Smooth muscle cell (in vitro differentiated cells): ENCODE measurements around the gene PRMT3. TPM values are rescaled to one million over a fixed set of nuclear protein-coding genes. Genes with fewer than 3 reads are reported as not detected.

Experiments
- DNase-seq: peaks from one replicate; lab custom pipeline; 2025; ENCODE audit not compliant: unreplicated experiment; lab: John Stamatoyannopoulos, UW
- H2AFZ ChIP-seq: fragments of 200-600 bp; sonication (generic); 2 replicates; pipeline ENCODE4 v1.6.0; 2016; ENCODE audit warnings: antibody characterized with exemption, low read depth, mild to moderate bottlenecking
- H3F3A ChIP-seq: fragments of 200-600 bp; sonication (generic); 2 replicates; pipeline ENCODE4 v1.6.0; 2017; ENCODE audit warnings: antibody characterized with exemption, low read depth
- H3K27ac ChIP-seq: fragments of 200-600 bp; sonication (generic); 2 replicates; pipeline ENCODE4 v1.5.1; 2016; ENCODE audit warnings: low read depth, mild to moderate bottlenecking
- H3K27me3 ChIP-seq: fragments of 200-600 bp; sonication (generic); 2 replicates; pipeline ENCODE4 v1.6.1; 2016; ENCODE audit warnings: low read depth, mild to moderate bottlenecking
- H3K36me3 ChIP-seq: fragments of 200-600 bp; sonication (generic); 2 replicates; pipeline ENCODE4 v1.5.1; 2016; ENCODE audit warnings: low read depth
- H3K4me1 ChIP-seq: fragments of 200-600 bp; sonication (generic); 2 replicates; pipeline ENCODE4 v1.5.1; 2016; ENCODE audit warnings: low read depth
- H3K4me2 ChIP-seq: fragments of 200-600 bp; sonication (generic); 2 replicates; pipeline ENCODE4 v1.6.0; 2016; ENCODE audit warnings: mild to moderate bottlenecking
- H3K4me3 ChIP-seq: fragments of 200-600 bp; sonication (generic); 2 replicates; pipeline ENCODE4 v1.5.1; 2016; ENCODE audit warnings: mild to moderate bottlenecking
- H3K79me2 ChIP-seq: fragments of 200-600 bp; sonication (generic); 2 replicates; pipeline ENCODE4 v1.6.0; 2016; ENCODE audit warnings: low read depth, mild to moderate bottlenecking
- H3K9ac ChIP-seq: fragments of 200-600 bp; sonication (generic); 2 replicates; pipeline ENCODE4 v1.6.0; 2016; ENCODE audit warnings: low read depth
- H3K9me3 ChIP-seq: fragments of 200-600 bp; sonication (generic); replicated peaks from 2 replicates; pipeline ENCODE4 v1.5.1; 2016; ENCODE audit warnings: low read depth
- H4K20me1 ChIP-seq: fragments of 200-600 bp; sonication (generic); 2 replicates; pipeline ENCODE4 v1.6.0; 2016; ENCODE audit warnings: low read depth
- CTCF ChIP-seq: fragments of 200-600 bp; sonication (generic); IDR thresholded peaks from 2 replicates; pipeline ENCODE4 v1.5.1; 2017; ENCODE audit warnings: borderline replicate concordance, mild to moderate bottlenecking, antibody characterized with exemption; ENCODE audit not compliant: insufficient read depth, poor library complexity, severe bottlenecking
- WGBS: methylation state at CpG from one replicate; pipeline ENCODE4 v1.1.7; 2016; ENCODE audit warnings: low lambda C conversion rate; 5-methylcytosine and 5-hydroxymethylcytosine counted together
- polyA plus RNA-seq: library from polyadenylated mRNA; unstranded; fragments of >200 nt; fragmentation: Nextera tagmentation; extraction: Ambion mirVana; gene quantifications from 2 replicates; pipeline ENCODE4 v1.2.1, GENCODE V29; 2016
- total RNA-seq: library from RNA; depleted of rRNA; stranded (reverse); fragments of >200 nt; gene quantifications from 2 replicates; pipeline ENCODE4 v1.2.3, GENCODE V29; 2014

PRMT3 gene
- total and polyA plus RNA-seq, 2 experiments from 2014 or later, result 8.1 to 13.4 TPM

DNA sequence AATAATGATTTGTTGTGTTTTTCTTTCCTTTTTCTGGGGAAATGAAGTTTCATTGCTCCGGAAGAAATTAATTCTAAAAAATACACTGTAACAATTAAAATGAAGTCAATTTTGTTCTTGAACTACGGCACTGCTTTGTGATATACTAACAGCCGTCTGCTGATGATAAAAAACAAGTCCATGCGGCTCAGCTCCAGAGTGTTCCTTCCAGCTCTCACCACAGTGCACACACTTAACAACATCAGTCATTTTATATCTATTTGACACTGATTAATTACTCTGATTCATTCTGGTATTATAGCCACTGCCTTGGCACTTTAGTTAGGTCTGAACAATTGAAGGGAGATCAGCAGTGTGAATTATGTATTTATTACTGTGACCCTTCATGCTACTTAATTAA is 114.5 kb downstream of the PRMT3 start:
- no peak overlapping the region for H3K4me2 ChIP-seq
- no peak for TF ChIP-seq CTCF
- H3K9ac ChIP-seq, result no peak overlapping the region
- no peak overlapping the region for H2AFZ ChIP-seq
- WGBS, result 83% methylated on average over 4 of the region's 4 CpGs
- H4K20me1 ChIP-seq, result no peaks in the 10 kb centered on the region
- no peaks in the 10 kb centered on the region for H3K4me1 ChIP-seq
- H3K79me2 ChIP-seq, result no peaks in the 10 kb centered on the region
- no peaks in the 10 kb centered on the region for H3K9me3 ChIP-seq
- H3F3A ChIP-seq, result no peaks in the 10 kb centered on the region
- H3K27ac ChIP-seq, result no peak overlapping the region
- no peaks in the 10 kb centered on the region for H3K36me3 ChIP-seq
- no peak for DNase-seq
- H3K4me3 ChIP-seq, result no peak overlapping the region
- H3K27me3 ChIP-seq, result no peaks in the 10 kb centered on the region

DNA sequence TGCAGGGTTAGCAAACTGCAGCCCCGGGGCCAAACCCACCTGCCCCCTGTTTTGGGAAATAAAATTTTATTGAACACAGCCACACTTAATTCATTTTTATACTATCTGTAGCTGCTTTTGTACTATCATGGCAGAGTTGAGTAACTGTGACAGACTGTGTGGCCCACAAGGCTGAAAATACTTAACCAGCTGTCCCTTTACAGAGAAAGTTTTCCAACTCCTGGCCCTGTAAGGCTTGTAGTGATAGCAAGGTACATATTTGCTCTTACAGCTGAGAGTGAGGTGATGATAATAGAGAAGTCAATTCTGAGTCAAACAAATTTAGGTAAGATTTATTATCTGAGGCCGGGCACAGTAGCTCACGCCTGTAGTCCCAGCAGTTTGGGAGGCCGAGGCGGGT is 124.5 kb downstream of the PRMT3 start:
- H3K27me3 ChIP-seq, result no peaks in the 10 kb centered on the region
- DNase-seq, result no peak
- no peaks in the 10 kb centered on the region for H3F3A ChIP-seq
- 95% methylated on average over 5 of the region's 5 CpGs for WGBS
- H3K36me3 ChIP-seq, result no peaks in the 10 kb centered on the region
- no peak overlapping the region for H3K27ac ChIP-seq
- no peaks in the 10 kb centered on the region for H3K79me2 ChIP-seq
- H3K9me3 ChIP-seq, result no peaks in the 10 kb centered on the region
- no peak overlapping the region for H3K9ac ChIP-seq
- H3K4me2 ChIP-seq, result no peak overlapping the region
- no peaks in the 10 kb centered on the region for H3K4me1 ChIP-seq
- no peak for TF ChIP-seq CTCF
- no peak overlapping the region for H2AFZ ChIP-seq
- no peak overlapping the region for H3K4me3 ChIP-seq
- no peaks in the 10 kb centered on the region for H4K20me1 ChIP-seq

DNA sequence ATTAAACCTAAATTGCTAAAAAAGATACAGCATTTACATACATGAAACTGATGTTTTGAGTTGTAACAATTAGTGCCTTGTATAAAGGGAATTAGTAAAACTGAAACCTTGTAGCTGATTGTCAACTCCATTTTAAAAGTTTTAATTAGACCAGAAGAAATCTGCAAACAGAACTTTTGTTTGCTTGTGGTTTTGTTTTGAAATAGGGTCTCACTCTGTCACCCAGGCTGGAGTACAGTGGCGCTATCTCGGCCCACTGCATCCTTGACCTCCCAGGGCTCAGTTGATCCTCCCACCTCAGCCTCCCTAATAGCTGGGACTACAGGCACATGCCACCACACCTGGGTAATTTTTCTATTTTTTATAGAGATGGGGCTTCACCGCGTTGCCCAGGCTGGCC is 125.4 kb downstream of the PRMT3 start:
- H4K20me1 ChIP-seq, result no peaks in the 10 kb centered on the region
- TF ChIP-seq CTCF, result no peak

DNA sequence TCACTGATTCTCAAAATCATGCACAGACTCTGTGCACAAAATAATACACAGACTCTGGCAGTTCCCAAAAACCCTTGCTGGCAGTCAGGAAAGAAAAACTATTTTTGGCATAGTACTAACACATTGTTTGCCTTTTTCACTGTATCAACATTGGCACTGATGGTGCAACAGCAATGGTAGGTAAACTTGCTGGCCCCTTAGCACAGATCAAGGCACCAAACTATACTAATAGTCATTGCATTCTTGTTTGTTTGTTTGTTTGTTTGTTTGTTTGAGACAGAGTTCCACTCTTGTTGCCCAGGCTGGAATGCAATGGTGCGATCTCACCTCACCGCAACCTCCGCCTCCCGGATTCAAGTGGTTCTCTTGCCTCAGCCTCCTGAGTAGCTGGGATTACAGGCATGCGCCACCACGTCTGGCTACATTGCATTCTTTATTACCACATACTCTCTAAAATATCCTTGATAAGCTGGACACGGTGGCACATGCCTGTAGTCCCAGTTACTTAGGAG is 130.9 kb downstream of the PRMT3 start:
- H2AFZ ChIP-seq, result no peak overlapping the region
- no peak for DNase-seq
- H3K36me3 ChIP-seq, result no peaks in the 10 kb centered on the region
- no peaks in the 10 kb centered on the region for H4K20me1 ChIP-seq
- no peaks in the 10 kb centered on the region for H3F3A ChIP-seq
- TF ChIP-seq CTCF, result no peak
- H3K27me3 ChIP-seq, result no peaks in the 10 kb centered on the region
- no peaks in the 10 kb centered on the region for H3K9me3 ChIP-seq
- no peaks in the 10 kb centered on the region for H3K79me2 ChIP-seq
- H3K27ac ChIP-seq, result no peak overlapping the region
- no peak overlapping the region for H3K9ac ChIP-seq
- WGBS, result 86% methylated on average over 7 of the region's 7 CpGs
- no peak overlapping the region for H3K4me3 ChIP-seq
- peaks cover 9% of the 10 kb centered on the region for H3K4me1 ChIP-seq
- no peak overlapping the region for H3K4me2 ChIP-seq

More for the DNA sequence above, 125.4 kb downstream of the PRMT3 start:
- Histone ChIP-seq H3K9me3 (no peaks in the 10 kb centered on the region), H3K27me3 (no peaks in the 10 kb centered on the region), H3K27ac (no peak overlapping the region), H3K36me3 (no peaks in the 10 kb centered on the region), H3K79me2 (no peaks in the 10 kb centered on the region), H3K4me3 (no peak overlapping the region), H3K4me1 (no peaks in the 10 kb centered on the region), H3F3A (no peaks in the 10 kb centered on the region), H3K9ac (no peak overlapping the region), H3K4me2 (no peak overlapping the region), H2AFZ (no peak overlapping the region)
- WGBS, result 93% methylated on average over 4 of the region's 4 CpGs
- no peak for DNase-seq
